ENCODE data around the gene SPPL2A. TPM values are rescaled to one million over a fixed set of nuclear protein-coding genes. Genes with fewer than 3 reads are reported as not detected.

Gene SPPL2A
- total and polyA plus RNA-seq, 2 of the 13 experiments (the other 11 are each of a cell fraction or from before 2014, with no cell fraction given): 80.5 to 105 TPM

DNA sequence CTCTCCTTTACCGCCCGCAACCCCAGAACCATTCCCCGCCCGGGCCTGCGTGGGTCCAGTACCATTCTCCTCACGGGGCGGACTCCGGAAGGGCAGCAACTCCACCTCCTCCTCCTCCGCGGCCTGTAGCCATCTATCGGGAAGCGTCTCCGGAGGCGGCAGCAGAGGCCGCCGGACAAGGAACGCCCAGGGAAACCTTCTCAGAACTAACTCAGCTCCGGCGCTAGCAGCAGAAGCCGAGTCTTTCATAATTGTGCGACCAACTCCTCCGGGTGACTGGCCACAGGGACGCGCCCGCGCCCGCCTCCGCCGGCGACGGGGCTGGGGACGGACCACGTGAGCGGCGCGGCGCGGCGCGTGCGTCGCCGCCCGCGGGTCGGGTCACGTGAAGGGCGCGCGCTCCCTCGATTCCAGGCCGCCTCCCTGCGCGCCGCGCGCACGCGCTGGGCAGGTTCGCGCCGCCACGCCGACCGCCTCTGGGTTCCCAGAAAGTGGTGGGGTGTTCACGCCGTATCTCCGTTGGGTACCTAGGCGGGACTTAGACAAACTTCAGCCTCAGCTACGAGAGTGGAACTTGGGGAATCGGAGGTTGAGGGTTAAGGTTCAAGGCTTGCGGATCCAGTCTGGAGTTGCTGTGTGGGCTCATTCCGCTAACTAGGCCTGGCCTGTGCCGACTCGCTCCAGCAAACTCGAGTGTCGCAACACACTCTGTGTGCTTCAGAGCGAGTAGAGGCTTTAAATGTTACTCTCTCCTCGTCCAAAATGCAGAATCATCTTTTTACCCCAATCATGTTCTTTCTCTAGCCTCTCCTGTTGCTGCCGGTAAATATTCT is 78.8 kb downstream of the SPPL2A start, which contains the start of gene TRPM7 (continued):
- TF ChIP-seq U2AF1 (optimal IDR thresholded peaks at IDR 0.05; ENCODE audit: low read depth, low read length) (peak; percentile 80), MZF1 (CRISPR knock-in tag; IDR thresholded peaks at IDR 0.05; ENCODE audit: borderline replicate concordance) (no peak), SRSF9 (IDR thresholded peaks at IDR 0.05; ENCODE audit: borderline replicate concordance, insufficient read depth, low read depth, low read length, poor library complexity, severe bottlenecking) (no peak), ZNF614 (CRISPR knock-in tag; IDR thresholded peaks at IDR 0.05; ENCODE audit: borderline replicate concordance) (no peak), ZBTB7A (CRISPR knock-in tag; IDR thresholded peaks at IDR 0.05) (0 out of 2 replicates have a peak, but pooled peaks have one; percentile 53), STAT6 (CRISPR knock-in tag; IDR thresholded peaks at IDR 0.05; ENCODE audit: borderline replicate concordance) (no peak), ZNF790 (CRISPR knock-in tag; IDR thresholded peaks at IDR 0.05; ENCODE audit: borderline replicate concordance) (no peak; the same call in 1 of the 2 replicates), ZNF569 (CRISPR knock-in tag; IDR thresholded peaks at IDR 0.05; ENCODE audit: borderline replicate concordance) (no peak), ZFX (CRISPR knock-in tag; IDR thresholded peaks at IDR 0.05; ENCODE audit: low read depth) (peak; percentile 99), ZNF780A (CRISPR knock-in tag; IDR thresholded peaks at IDR 0.05) (no peak), HDAC1 (CRISPR knock-in tag; IDR thresholded peaks at IDR 0.05) (peak; percentile 68), CSRNP2 (CRISPR knock-in tag; conservative IDR thresholded peaks at IDR 0.05; ENCODE audit: low read depth) (peak; percentile 81; the same call in 1 of the 2 replicates), ZNF703 (CRISPR knock-in tag; IDR thresholded peaks at IDR 0.05; ENCODE audit: borderline replicate concordance) (no peak), KDM1A (CRISPR knock-in tag; IDR thresholded peaks at IDR 0.05) (0 out of 2 replicates have a peak, but pooled peaks have one; percentile 21), TBX3 (IDR thresholded peaks at IDR 0.05; ENCODE audit: borderline replicate concordance) (0 out of 2 replicates have a peak, but pooled peaks have one; percentile 42), PHF20 (CRISPR knock-in tag; IDR thresholded peaks at IDR 0.05) (peak; percentile 66; the same call in 1 of the 2 replicates), ZNF530 (CRISPR knock-in tag; IDR thresholded peaks at IDR 0.05; ENCODE audit: low read depth) (no peak)
- TF ChIP-seq, protein P1, sequence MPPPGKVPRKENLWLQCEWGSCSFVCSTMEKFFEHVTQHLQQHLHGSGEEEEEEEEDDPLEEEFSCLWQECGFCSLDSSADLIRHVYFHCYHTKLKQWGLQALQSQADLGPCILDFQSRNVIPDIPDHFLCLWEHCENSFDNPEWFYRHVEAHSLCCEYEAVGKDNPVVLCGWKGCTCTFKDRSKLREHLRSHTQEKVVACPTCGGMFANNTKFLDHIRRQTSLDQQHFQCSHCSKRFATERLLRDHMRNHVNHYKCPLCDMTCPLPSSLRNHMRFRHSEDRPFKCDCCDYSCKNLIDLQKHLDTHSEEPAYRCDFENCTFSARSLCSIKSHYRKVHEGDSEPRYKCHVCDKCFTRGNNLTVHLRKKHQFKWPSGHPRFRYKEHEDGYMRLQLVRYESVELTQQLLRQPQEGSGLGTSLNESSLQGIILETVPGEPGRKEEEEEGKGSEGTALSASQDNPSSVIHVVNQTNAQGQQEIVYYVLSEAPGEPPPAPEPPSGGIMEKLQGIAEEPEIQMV (CRISPR knock-in tag; IDR thresholded peaks at IDR 0.05; ENCODE audit: low read depth): peak; percentile 86
- TF ChIP-seq, protein P2, sequence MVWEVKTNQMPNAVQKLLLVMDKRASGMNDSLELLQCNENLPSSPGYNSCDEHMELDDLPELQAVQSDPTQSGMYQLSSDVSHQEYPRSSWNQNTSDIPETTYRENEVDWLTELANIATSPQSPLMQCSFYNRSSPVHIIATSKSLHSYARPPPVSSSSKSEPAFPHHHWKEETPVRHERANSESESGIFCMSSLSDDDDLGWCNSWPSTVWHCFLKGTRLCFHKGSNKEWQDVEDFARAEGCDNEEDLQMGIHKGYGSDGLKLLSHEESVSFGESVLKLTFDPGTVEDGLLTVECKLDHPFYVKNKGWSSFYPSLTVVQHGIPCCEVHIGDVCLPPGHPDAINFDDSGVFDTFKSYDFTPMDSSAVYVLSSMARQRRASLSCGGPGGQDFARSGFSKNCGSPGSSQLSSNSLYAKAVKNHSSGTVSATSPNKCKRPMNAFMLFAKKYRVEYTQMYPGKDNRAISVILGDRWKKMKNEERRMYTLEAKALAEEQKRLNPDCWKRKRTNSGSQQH (CRISPR knock-in tag; IDR thresholded peaks at IDR 0.05; ENCODE audit: low read depth): no peak

Measured in HepG2 (cell line).